Upper lobe of left lung (tissue), 6 donors: ENCODE measurements around the gene NPDC1. TPM values are rescaled to one million over a fixed set of nuclear protein-coding genes. Genes with fewer than 3 reads are reported as not detected.

Experiments used
- ATAC-seq, 2 donors: fragments of 200-7000 bp; cut with Tn5 transposase; one replicate each; pipeline ENCODE4 v1.9.1; 2022; ENCODE audit warnings: mild to moderate bottlenecking in 2 of 2, moderate library complexity in 2 of 2; ENCODE audit not compliant: low FRiP score in 2 of 2
- DNase-seq, 2 donors: peaks; one replicate each; pipeline ENCODE4 v3.0.0-alpha.2; 2019 to 2020
- H3K27ac ChIP-seq, 4 donors: fragments of 200-600 bp; sonication (generic); one replicate each; pipeline ENCODE4 v1.5.1; 2016 to 2019
- H3K27me3 ChIP-seq, 4 donors: fragments of 200-600 bp; sonication (generic); one replicate each; pipeline ENCODE4 v1.5.1; 2017 to 2019
- H3K36me3 ChIP-seq, 4 donors: fragments of 200-600 bp; sonication (generic); one replicate each; pipeline ENCODE4 v1.5.1; 2016 to 2019
- H3K4me1 ChIP-seq, 4 donors: fragments of 200-600 bp; sonication (generic); one replicate each; pipeline ENCODE4 v1.5.1; 2018 to 2019
- H3K4me3 ChIP-seq, 4 donors: fragments of 200-600 bp; sonication (generic); one replicate each; pipeline ENCODE4 v1.5.1; 2017 to 2019; ENCODE audit warnings: mild to moderate bottlenecking in 2 of 4, moderate library complexity in 1 of 4
- H3K9me3 ChIP-seq, 4 donors: fragments of 200-600 bp; sonication (generic); one replicate each; pipeline ENCODE4 v1.5.1; 2018 to 2019
- EP300 ChIP-seq, 4 donors: sonication (generic); formaldehyde crosslinking; IDR thresholded peaks; one replicate each; pipeline ENCODE4 v1.5.1; 2017; ENCODE audit warnings: antibody characterized with exemption in 4 of 4, control low read depth in 2 of 4
- POLR2A ChIP-seq, 4 donors: fragments of 450-650 bp; IDR thresholded peaks; one replicate each; pipeline ENCODE4 v1.5.1; 2016 to 2017; ENCODE audit warnings: antibody characterized with exemption in 4 of 4, mild to moderate bottlenecking in 2 of 4
- POLR2AphosphoS5 ChIP-seq, 2 donors: sonication (generic); formaldehyde crosslinking; IDR thresholded peaks; one replicate each; pipeline ENCODE4 v1.5.1; 2017; ENCODE audit warnings: antibody characterized with exemption in 2 of 2
- WGBS, 2 donors: methylation state at CpG; one replicate each; pipeline ENCODE4 v1.1.5; 2017 to 2018; 5-methylcytosine and 5-hydroxymethylcytosine counted together
- total RNA-seq, 6 donors: library from RNA; depleted of rRNA in 4 of 6; stranded (reverse); fragments of >200 nt in 4 of 6; gene quantifications; one replicate each; pipeline versions ENCODE4 v1.1.0 to v1.2.1, GENCODE V29; 2016 to 2021
- TF ChIP-seq, protein P1 (sequence below), 6 experiments: fragments of 450-650 bp in 4 of 6; fragments of 200-600 bp in 2 of 6; sonication (generic) in 2 of 6; IDR thresholded peaks; one replicate each; pipeline ENCODE4 v1.5.1; 2016 to 2019; ENCODE audit warnings: antibody characterized with exemption in 6 of 6
- donor health status: DM: no; HTN: no; CAD: no; lungs with moderate emphysema.
- donor health status: DM: no; HTN: yes; CAD: no; lungs with severe emphysema.

The NPDC1 gene
- total RNA-seq, 6 donors from 2014 or later, result 26.7 to 199 (median 73.2) TPM

DNA sequence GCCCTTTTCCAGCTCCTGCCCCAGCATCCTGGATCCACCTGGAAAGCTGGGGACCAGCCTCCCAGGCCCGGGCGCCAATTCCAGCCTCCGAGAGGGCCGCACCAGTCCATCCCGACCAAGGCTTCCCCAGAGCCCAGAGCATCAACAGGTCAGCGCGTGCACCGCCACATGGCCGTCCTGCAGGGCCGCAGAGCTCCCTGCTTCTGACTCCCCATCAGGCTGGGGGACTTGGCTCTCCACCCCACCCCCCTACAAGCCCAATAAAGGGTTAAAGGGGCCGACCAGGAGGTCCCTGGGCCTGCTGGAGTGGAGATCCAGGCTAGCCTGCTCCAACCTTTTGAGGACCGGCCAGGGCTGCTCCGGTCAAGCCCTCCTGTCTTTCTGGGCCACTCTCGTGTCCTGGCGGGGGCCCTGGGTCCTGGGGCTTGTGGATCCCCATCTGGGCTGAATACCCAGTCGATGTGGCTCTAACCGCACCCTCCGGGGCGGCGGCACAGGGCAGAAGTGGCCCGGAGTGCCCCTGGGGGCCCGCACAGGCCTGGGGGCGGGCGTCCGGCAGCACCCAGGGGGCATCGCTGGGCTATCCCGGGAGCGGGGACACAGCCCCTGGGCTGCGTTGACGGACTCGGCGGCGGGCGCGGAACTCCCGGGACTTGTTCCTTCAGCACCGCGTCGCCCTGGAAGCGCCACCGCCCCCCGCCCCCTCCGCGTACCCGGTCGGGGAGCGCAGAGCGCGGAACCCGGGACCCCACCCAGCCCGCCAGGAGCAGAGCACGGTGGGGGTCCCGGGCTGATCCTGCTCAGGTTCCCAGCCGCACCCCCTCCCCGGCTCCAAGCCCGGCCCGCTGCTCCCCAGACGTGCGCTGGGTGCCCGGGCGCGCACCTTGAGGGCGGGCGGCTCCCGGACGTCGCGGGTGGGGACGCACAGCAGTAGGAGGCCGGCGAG lies 7.3 kb upstream of the NPDC1 start:
- peaks cover 23 to 41% (median 30%) of the 10 kb centered on the region in 4 donors for H3K4me1 ChIP-seq
- no peak overlapping the region for H3K27ac ChIP-seq
- 22 to 57% methylated on average over 11 to 34 of the region's 71 CpGs for WGBS, 2 donors
- peak overlapping the region in 3 of 4 donors; percentile 48 to 57 (median 51) for H3K4me3 ChIP-seq
- peaks cover 0 to 38% (median 19%) of the 10 kb centered on the region in 4 donors for H3K27me3 ChIP-seq
- ATAC-seq (no peak), DNase-seq (peak in 1 of 2 donors; percentile 87)
- no peaks in the 10 kb centered on the region for H3K9me3 ChIP-seq
- H3K36me3 ChIP-seq, result no peaks in the 10 kb centered on the region
- TF ChIP-seq EP300 (IDR thresholded peaks at IDR 0.05) (no peak), POLR2AphosphoS5 (IDR thresholded peaks at IDR 0.05) (no peak), POLR2A (IDR thresholded peaks at IDR 0.05) (no peak)
- TF ChIP-seq, protein P1, sequence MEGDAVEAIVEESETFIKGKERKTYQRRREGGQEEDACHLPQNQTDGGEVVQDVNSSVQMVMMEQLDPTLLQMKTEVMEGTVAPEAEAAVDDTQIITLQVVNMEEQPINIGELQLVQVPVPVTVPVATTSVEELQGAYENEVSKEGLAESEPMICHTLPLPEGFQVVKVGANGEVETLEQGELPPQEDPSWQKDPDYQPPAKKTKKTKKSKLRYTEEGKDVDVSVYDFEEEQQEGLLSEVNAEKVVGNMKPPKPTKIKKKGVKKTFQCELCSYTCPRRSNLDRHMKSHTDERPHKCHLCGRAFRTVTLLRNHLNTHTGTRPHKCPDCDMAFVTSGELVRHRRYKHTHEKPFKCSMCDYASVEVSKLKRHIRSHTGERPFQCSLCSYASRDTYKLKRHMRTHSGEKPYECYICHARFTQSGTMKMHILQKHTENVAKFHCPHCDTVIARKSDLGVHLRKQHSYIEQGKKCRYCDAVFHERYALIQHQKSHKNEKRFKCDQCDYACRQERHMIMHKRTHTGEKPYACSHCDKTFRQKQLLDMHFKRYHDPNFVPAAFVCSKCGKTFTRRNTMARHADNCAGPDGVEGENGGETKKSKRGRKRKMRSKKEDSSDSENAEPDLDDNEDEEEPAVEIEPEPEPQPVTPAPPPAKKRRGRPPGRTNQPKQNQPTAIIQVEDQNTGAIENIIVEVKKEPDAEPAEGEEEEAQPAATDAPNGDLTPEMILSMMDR (IDR thresholded peaks at IDR 0.05), result no peak

DNA sequence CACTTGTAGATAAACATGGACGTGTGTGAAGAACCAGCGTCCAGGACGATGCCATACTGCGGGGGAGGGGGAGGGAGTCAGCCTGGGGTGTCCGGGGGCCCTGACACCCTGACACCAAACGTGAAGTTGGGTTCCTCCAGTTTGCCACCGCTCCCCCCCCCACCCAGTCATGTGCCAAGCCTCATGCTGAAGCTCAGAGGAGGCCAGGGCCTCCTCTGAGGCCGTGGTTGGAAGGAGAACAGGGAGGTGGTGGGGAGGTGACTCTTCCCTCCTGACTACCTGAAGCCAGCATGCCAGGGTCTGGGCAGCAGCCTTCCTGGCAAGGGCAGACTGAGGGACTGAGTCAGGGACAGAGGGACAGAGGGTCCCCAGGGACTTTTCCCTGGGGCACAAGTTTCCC lies 6.3 kb upstream of the NPDC1 start:
- WGBS, 2 donors, result 83 to 91% methylated on average over 6 to 7 of the region's 8 CpGs
- DNase-seq (no peak), ATAC-seq (no peak)
- H3K27me3 ChIP-seq, result peaks cover 0 to 47% (median 24%) of the 10 kb centered on the region in 4 donors
- H3K27ac ChIP-seq, result no peak overlapping the region
- peaks cover 23 to 41% (median 30%) of the 10 kb centered on the region in 4 donors for H3K4me1 ChIP-seq
- no peaks in the 10 kb centered on the region for H3K9me3 ChIP-seq
- no peaks in the 10 kb centered on the region for H3K36me3 ChIP-seq
- TF ChIP-seq, protein P1 (IDR thresholded peaks at IDR 0.05), result no peak
- TF ChIP-seq EP300 (IDR thresholded peaks at IDR 0.05) (no peak), POLR2A (IDR thresholded peaks at IDR 0.05) (no peak), POLR2AphosphoS5 (IDR thresholded peaks at IDR 0.05) (no peak)
- no peak overlapping the region for H3K4me3 ChIP-seq

DNA sequence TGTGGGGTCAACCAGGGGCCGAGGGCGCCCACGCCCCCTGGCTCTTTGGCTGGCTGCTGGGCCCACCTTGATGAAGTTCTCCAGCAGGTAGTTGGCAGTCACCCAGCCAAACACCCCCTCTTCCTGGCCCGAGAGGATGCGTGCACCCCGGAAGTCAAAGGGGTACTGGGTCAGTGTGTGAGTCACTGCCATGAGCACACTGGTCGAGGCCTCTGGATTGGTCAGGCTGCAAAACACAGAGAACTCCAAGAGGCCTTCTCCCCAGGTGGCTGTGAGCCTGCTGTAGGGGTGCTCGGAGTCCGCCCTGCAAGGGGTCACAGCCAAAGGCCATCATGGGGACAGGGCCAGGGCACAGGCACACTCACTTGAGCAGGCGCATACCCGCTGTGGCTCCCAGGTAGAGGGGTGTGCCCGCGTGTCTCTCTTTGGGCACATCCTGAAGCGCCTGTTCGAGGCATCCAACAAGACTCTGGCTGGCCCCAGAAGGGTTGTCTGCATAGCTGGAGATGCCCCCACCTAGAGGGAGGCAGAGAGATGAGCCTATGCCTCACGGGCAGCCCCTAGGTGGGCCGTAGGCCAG lies 5.3 kb upstream of the NPDC1 start:
- ATAC-seq, result no peak
- Histone ChIP-seq H3K4me1 (peaks cover 27 to 46% (median 34%) of the 10 kb centered on the region in 4 donors), H3K36me3 (no peaks in the 10 kb centered on the region), H3K27ac (no peak overlapping the region), H3K4me3 (no peak overlapping the region), H3K9me3 (no peaks in the 10 kb centered on the region), H3K27me3 (peaks cover 0 to 50% (median 26%) of the 10 kb centered on the region in 4 donors)
- TF ChIP-seq, protein P1 (IDR thresholded peaks at IDR 0.05), result no peak
- TF ChIP-seq POLR2A (IDR thresholded peaks at IDR 0.05) (no peak), POLR2AphosphoS5 (IDR thresholded peaks at IDR 0.05) (no peak), EP300 (IDR thresholded peaks at IDR 0.05) (no peak)
- whole genome bisulfite sequencing, 2 donors, result 93% methylated on average over 17 of the region's 17 CpGs; no CpG with 5 or more reads in 1 of the 2 donors
- DNase-seq, result peak in 1 of 2 donors; percentile 69

DNA sequence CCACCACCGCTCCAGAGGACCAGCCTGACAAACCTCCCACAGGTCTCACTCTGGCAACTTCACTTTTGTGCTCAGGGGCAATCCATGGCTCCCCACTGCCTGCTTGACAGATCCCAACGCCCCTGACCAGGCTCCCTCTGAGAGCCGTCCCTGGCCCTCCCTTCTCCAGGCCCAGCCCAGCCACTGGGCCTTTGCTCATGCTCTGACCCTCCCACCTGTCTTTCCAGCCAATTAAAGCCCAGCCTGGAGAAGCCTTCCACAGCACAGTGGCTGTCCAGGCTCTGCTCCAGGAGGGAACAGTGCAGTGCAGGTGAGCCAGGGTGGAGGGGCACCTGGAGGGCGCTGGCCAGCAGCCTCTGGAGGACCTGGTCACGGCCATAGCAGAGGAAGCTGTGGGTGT lies 4.6 kb upstream of the NPDC1 start:
- peak in 1 of 2 donors; percentile 41 for DNase-seq
- TF ChIP-seq POLR2A (IDR thresholded peaks at IDR 0.05) (no peak), POLR2AphosphoS5 (IDR thresholded peaks at IDR 0.05) (no peak), EP300 (IDR thresholded peaks at IDR 0.05) (no peak)
- TF ChIP-seq, protein P1 (IDR thresholded peaks at IDR 0.05), result no peak
- 64 to 78% methylated on average over 5 of the region's 5 CpGs for WGBS, 2 donors
- H3K27ac ChIP-seq, result no peak overlapping the region
- no peaks in the 10 kb centered on the region for H3K36me3 ChIP-seq
- no peak for ATAC-seq
- H3K4me1 ChIP-seq, result peaks cover 26 to 47% (median 36%) of the 10 kb centered on the region in 4 donors
- no peak overlapping the region for H3K4me3 ChIP-seq
- H3K27me3 ChIP-seq, result peaks cover 0 to 55% (median 26%) of the 10 kb centered on the region in 4 donors
- no peaks in the 10 kb centered on the region for H3K9me3 ChIP-seq
